ENCODE data around the gene DNAH9.

DNAH9 gene

GRCh38 chr17:11598274-11599221, at the start of gene DNAH9:
TSS of gene DNAH9 (plus strand) at chr17:11598470. CDS start at chr17:11598499, 29 bp downstream.
- DNase-seq (ENCODE audit: low spot score in 2 of 2) (no peak), ATAC-seq (ENCODE audit: low read depth) (no peak)
- no peak within 1 kb of the TSS for H3K27ac Mint-ChIP-seq
- H3K27me3 Mint-ChIP-seq: peaks cover 2% of the 10 kb centered on the region
- H3K4me1 Mint-ChIP-seq: no peaks in the 10 kb centered on the region
- H3K36me3 Mint-ChIP-seq: no peaks in the 10 kb centered on the region
- no peak within 1 kb of the TSS for H3K4me3 Mint-ChIP-seq
- H3K9me3 Mint-ChIP-seq: peaks cover 10% of the 10 kb centered on the region

- no peaks in the 10 kb centered on the region for H3K4me1 Mint-ChIP-seq
- ATAC-seq (ENCODE audit: low read depth): no peak
- H3K27me3 Mint-ChIP-seq: no peaks in the 10 kb centered on the region
- DNase-seq (ENCODE audit: low spot score in 2 of 2): no peak
- H3K9me3 Mint-ChIP-seq: peaks cover 7% of the 10 kb centered on the region
- H3K27ac Mint-ChIP-seq: no peak overlapping the region
- no peaks in the 10 kb centered on the region for H3K36me3 Mint-ChIP-seq
- no peak overlapping the region for H3K4me3 Mint-ChIP-seq
Observed at GRCh38 chr17:11550431-11550830, 47.8 kb upstream of the DNAH9 start.

GRCh38 chr17:11551442-11551841, 46.8 kb upstream of the DNAH9 start:
- ATAC-seq (ENCODE audit: low read depth): no peak
- no peak overlapping the region for H3K27ac Mint-ChIP-seq
- H3K4me1 Mint-ChIP-seq: no peaks in the 10 kb centered on the region
- no peaks in the 10 kb centered on the region for H3K27me3 Mint-ChIP-seq
- no peak for DNase-seq (ENCODE audit: low spot score in 2 of 2)
- no peaks in the 10 kb centered on the region for H3K36me3 Mint-ChIP-seq
- no peak overlapping the region for H3K4me3 Mint-ChIP-seq
- H3K9me3 Mint-ChIP-seq: peaks cover 7% of the 10 kb centered on the region

GRCh38 chr17:11553135-11553534, 45.1 kb upstream of the DNAH9 start:
- Mint-ChIP-seq H3K27me3 (no peaks in the 10 kb centered on the region), H3K4me3 (no peak overlapping the region), H3K9me3 (peaks cover 7% of the 10 kb centered on the region), H3K36me3 (no peaks in the 10 kb centered on the region), H3K27ac (no peak overlapping the region), H3K4me1 (no peaks in the 10 kb centered on the region)
- ATAC-seq (ENCODE audit: low read depth): no peak
- no peak for DNase-seq (ENCODE audit: low spot score in 2 of 2)

- no peaks in the 10 kb centered on the region for H3K4me1 Mint-ChIP-seq
- no peak overlapping the region for H3K4me3 Mint-ChIP-seq
- peaks cover 7% of the 10 kb centered on the region for H3K9me3 Mint-ChIP-seq
- no peaks in the 10 kb centered on the region for H3K27me3 Mint-ChIP-seq
- DNase-seq (ENCODE audit: low spot score in 2 of 2) (no peak), ATAC-seq (ENCODE audit: low read depth) (no peak)
- H3K36me3 Mint-ChIP-seq: no peaks in the 10 kb centered on the region
- no peak overlapping the region for H3K27ac Mint-ChIP-seq
Observed at GRCh38 chr17:11554042-11554441, 44.2 kb upstream of the DNAH9 start.

GRCh38 chr17:11554542-11554941, 43.7 kb upstream of the DNAH9 start:
- ATAC-seq (ENCODE audit: low read depth) (no peak), DNase-seq (ENCODE audit: low spot score in 2 of 2) (no peak)
- no peak overlapping the region for H3K4me3 Mint-ChIP-seq
- H3K4me1 Mint-ChIP-seq: no peaks in the 10 kb centered on the region
- H3K9me3 Mint-ChIP-seq: peaks cover 7% of the 10 kb centered on the region
- no peaks in the 10 kb centered on the region for H3K27me3 Mint-ChIP-seq
- H3K36me3 Mint-ChIP-seq: no peaks in the 10 kb centered on the region
- H3K27ac Mint-ChIP-seq: no peak overlapping the region

GRCh38 chr17:11555530-11555929, 42.7 kb upstream of the DNAH9 start:
- Mint-ChIP-seq H3K4me3 (no peak overlapping the region), H3K27ac (no peak overlapping the region), H3K27me3 (no peaks in the 10 kb centered on the region), H3K36me3 (no peaks in the 10 kb centered on the region), H3K9me3 (peaks cover 4% of the 10 kb centered on the region), H3K4me1 (no peaks in the 10 kb centered on the region)
- ATAC-seq (ENCODE audit: low read depth) (no peak), DNase-seq (ENCODE audit: low spot score in 2 of 2) (no peak)

GRCh38 chr17:11557727-11558452, 40.4 kb upstream of the DNAH9 start:
- DNase-seq (ENCODE audit: low spot score in 2 of 2) (no peak), ATAC-seq (ENCODE audit: low read depth) (no peak)
- no peaks in the 10 kb centered on the region for H3K4me1 Mint-ChIP-seq
- H3K27me3 Mint-ChIP-seq: no peaks in the 10 kb centered on the region
- H3K27ac Mint-ChIP-seq: no peak overlapping the region
- H3K4me3 Mint-ChIP-seq: no peak overlapping the region
- H3K36me3 Mint-ChIP-seq: no peaks in the 10 kb centered on the region
- H3K9me3 Mint-ChIP-seq: peaks cover 2% of the 10 kb centered on the region

- Mint-ChIP-seq H3K27me3 (no peaks in the 10 kb centered on the region), H3K27ac (no peak overlapping the region), H3K4me1 (no peaks in the 10 kb centered on the region), H3K9me3 (peaks cover 2% of the 10 kb centered on the region), H3K4me3 (no peak overlapping the region), H3K36me3 (no peaks in the 10 kb centered on the region)
- no peak for ATAC-seq (ENCODE audit: low read depth)
- DNase-seq (ENCODE audit: low spot score in 2 of 2): no peak
Observed at GRCh38 chr17:11558681-11559234, 39.5 kb upstream of the DNAH9 start.

GRCh38 chr17:11559601-11560000, 38.7 kb upstream of the DNAH9 start:
- H3K4me3 Mint-ChIP-seq: no peak overlapping the region
- H3K9me3 Mint-ChIP-seq: peaks cover 2% of the 10 kb centered on the region
- H3K27ac Mint-ChIP-seq: no peak overlapping the region
- H3K36me3 Mint-ChIP-seq: no peaks in the 10 kb centered on the region
- DNase-seq (ENCODE audit: low spot score in 2 of 2) (no peak), ATAC-seq (ENCODE audit: low read depth) (no peak)
- no peaks in the 10 kb centered on the region for H3K27me3 Mint-ChIP-seq
- H3K4me1 Mint-ChIP-seq: no peaks in the 10 kb centered on the region

GRCh38 chr17:11561281-11561680, 37.0 kb upstream of the DNAH9 start:
- peaks cover 2% of the 10 kb centered on the region for H3K9me3 Mint-ChIP-seq
- ATAC-seq (ENCODE audit: low read depth) (no peak), DNase-seq (ENCODE audit: low spot score in 2 of 2) (no peak)
- H3K36me3 Mint-ChIP-seq: no peaks in the 10 kb centered on the region
- H3K27me3 Mint-ChIP-seq: no peaks in the 10 kb centered on the region
- no peaks in the 10 kb centered on the region for H3K4me1 Mint-ChIP-seq
- no peak overlapping the region for H3K4me3 Mint-ChIP-seq
- no peak overlapping the region for H3K27ac Mint-ChIP-seq

- ATAC-seq (ENCODE audit: low read depth) (no peak), DNase-seq (ENCODE audit: low spot score in 2 of 2) (no peak)
- Mint-ChIP-seq H3K36me3 (no peaks in the 10 kb centered on the region), H3K4me1 (no peaks in the 10 kb centered on the region), H3K27ac (no peak overlapping the region), H3K27me3 (no peaks in the 10 kb centered on the region), H3K9me3 (peaks cover 2% of the 10 kb centered on the region), H3K4me3 (no peak overlapping the region)
Observed at GRCh38 chr17:11561702-11562101, 36.6 kb upstream of the DNAH9 start.

GRCh38 chr17:11564589-11565380, 33.5 kb upstream of the DNAH9 start:
- Mint-ChIP-seq H3K4me1 (no peaks in the 10 kb centered on the region), H3K36me3 (no peaks in the 10 kb centered on the region), H3K27me3 (no peaks in the 10 kb centered on the region), H3K27ac (no peak overlapping the region), H3K4me3 (no peak overlapping the region), H3K9me3 (peaks cover 4% of the 10 kb centered on the region)
- ATAC-seq (ENCODE audit: low read depth): no peak
- DNase-seq (ENCODE audit: low spot score in 2 of 2): no peak

GRCh38 chr17:11565591-11565990, 32.7 kb upstream of the DNAH9 start:
- Mint-ChIP-seq H3K9me3 (peaks cover 4% of the 10 kb centered on the region), H3K36me3 (no peaks in the 10 kb centered on the region), H3K27me3 (no peaks in the 10 kb centered on the region), H3K4me3 (no peak overlapping the region), H3K27ac (no peak overlapping the region), H3K4me1 (no peaks in the 10 kb centered on the region)
- DNase-seq (ENCODE audit: low spot score in 2 of 2) (no peak), ATAC-seq (ENCODE audit: low read depth) (no peak)

Measured in memory B cell (primary cell).